ENCODE results near the gene NUP155.
"Not testable (repeated sequence)": the region's sequence is repeated elsewhere in the genome, so short reads cannot be mapped to it uniquely, and the experiment has no call there.

DNA sequence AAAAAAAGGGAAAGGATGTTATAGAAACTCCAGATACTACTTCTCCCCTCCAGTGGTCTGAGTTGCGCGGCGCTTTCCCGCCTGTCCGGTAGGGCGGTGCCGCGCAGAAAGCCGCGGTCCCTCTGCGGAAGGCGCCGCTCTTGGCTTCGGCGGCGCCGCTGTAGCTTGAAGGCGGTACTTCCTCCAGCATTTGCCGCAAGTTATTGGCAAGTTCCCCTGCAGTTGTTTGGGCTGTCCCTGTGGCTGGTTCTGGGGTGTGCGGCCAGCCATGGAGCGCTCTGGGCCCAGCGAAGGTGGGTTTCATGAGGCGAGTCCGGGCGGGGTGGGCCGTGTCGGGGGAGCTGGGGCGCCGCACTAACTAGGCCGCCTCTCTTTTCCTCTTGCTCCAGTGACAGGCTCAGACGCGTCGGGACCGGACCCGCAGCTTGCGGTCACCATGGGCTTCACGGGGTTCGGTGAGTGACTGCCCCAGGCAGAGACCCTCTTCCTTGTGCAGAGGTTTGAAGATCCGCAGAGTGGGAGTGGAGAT lies 8.3 kb upstream of the NUP155 start, which contains the start of gene WDR70:
- TF ChIP-seq, protein P1, sequence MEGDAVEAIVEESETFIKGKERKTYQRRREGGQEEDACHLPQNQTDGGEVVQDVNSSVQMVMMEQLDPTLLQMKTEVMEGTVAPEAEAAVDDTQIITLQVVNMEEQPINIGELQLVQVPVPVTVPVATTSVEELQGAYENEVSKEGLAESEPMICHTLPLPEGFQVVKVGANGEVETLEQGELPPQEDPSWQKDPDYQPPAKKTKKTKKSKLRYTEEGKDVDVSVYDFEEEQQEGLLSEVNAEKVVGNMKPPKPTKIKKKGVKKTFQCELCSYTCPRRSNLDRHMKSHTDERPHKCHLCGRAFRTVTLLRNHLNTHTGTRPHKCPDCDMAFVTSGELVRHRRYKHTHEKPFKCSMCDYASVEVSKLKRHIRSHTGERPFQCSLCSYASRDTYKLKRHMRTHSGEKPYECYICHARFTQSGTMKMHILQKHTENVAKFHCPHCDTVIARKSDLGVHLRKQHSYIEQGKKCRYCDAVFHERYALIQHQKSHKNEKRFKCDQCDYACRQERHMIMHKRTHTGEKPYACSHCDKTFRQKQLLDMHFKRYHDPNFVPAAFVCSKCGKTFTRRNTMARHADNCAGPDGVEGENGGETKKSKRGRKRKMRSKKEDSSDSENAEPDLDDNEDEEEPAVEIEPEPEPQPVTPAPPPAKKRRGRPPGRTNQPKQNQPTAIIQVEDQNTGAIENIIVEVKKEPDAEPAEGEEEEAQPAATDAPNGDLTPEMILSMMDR (IDR thresholded peaks at IDR 0.05) = peak; percentile 82
- peak; percentile 68 for TF ChIP-seq POLR2AphosphoS5 (IDR thresholded peaks at IDR 0.05; ENCODE audit: low read depth, low read length)
- TF ChIP-seq SIN3A (IDR thresholded peaks at IDR 0.05; ENCODE audit: borderline replicate concordance, insufficient read depth, low read depth, low read length) = 0 out of 2 replicates have a peak, but pooled peaks have one; percentile 68
- TF ChIP-seq, protein P2, sequence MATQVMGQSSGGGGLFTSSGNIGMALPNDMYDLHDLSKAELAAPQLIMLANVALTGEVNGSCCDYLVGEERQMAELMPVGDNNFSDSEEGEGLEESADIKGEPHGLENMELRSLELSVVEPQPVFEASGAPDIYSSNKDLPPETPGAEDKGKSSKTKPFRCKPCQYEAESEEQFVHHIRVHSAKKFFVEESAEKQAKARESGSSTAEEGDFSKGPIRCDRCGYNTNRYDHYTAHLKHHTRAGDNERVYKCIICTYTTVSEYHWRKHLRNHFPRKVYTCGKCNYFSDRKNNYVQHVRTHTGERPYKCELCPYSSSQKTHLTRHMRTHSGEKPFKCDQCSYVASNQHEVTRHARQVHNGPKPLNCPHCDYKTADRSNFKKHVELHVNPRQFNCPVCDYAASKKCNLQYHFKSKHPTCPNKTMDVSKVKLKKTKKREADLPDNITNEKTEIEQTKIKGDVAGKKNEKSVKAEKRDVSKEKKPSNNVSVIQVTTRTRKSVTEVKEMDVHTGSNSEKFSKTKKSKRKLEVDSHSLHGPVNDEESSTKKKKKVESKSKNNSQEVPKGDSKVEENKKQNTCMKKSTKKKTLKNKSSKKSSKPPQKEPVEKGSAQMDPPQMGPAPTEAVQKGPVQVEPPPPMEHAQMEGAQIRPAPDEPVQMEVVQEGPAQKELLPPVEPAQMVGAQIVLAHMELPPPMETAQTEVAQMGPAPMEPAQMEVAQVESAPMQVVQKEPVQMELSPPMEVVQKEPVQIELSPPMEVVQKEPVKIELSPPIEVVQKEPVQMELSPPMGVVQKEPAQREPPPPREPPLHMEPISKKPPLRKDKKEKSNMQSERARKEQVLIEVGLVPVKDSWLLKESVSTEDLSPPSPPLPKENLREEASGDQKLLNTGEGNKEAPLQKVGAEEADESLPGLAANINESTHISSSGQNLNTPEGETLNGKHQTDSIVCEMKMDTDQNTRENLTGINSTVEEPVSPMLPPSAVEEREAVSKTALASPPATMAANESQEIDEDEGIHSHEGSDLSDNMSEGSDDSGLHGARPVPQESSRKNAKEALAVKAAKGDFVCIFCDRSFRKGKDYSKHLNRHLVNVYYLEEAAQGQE (IDR thresholded peaks at IDR 0.05; ENCODE audit: insufficient read depth in 1 of 2, low read depth in 2 of 2, low read length in 1 of 2) = not testable (repeated sequence)
